PC-3 (cell line): ENCODE measurements around the gene ADCK2. TPM values are rescaled to one million over a fixed set of nuclear protein-coding genes. Genes with fewer than 3 reads are reported as not detected.

Experiments
- ATAC-seq: fragments of 200-7000 bp; cut with Tn5 transposase; 2 replicates; pipeline ENCODE4 v1.9.1; 2020; ENCODE audit warnings: mild to moderate bottlenecking, moderate library complexity
- BruUV-seq: library from RNA; stranded (reverse); fragments of 400-500 nt; replicated peaks from 2 replicates; lab custom pipeline; 2021; lab: Mats Ljungman, UMichigan
- CTCF ChIA-PET: fragments of 300-600 bp; sonication (Branson Sonifier 250); formaldehyde crosslinking; loops from one replicate; lab custom pipeline; 2022; ENCODE audit warnings: antibody characterized with exemption; lab: Charles Lee
- POLR2A ChIA-PET: fragments of 300-600 bp; sonication (Branson Sonifier 250); formaldehyde crosslinking; loops from one replicate; lab custom pipeline; 2022; ENCODE audit warnings: antibody characterized with exemption; ENCODE audit not compliant: unreplicated experiment; lab: Charles Lee
- DNase-seq: peaks from one replicate; pipeline ENCODE4 v3.0.0-alpha.2; 2015
- H2AFZ ChIP-seq: fragments of 300-600 bp; sonication (generic); 2 replicates; pipeline ENCODE4 v1.6.0; 2016; ENCODE audit warnings: antibody characterized with exemption, low read length
- H3F3A ChIP-seq: fragments of 300-600 bp; sonication (generic); one replicate; pipeline ENCODE4 v1.6.0; 2017; ENCODE audit warnings: antibody characterized with exemption, low read length, control low read depth, mild to moderate bottlenecking; ENCODE audit not compliant: unreplicated experiment
- H3K27ac ChIP-seq: fragments of 300-600 bp; sonication (generic); 2 replicates; pipeline ENCODE4 v1.5.1; 2016; ENCODE audit warnings: mild to moderate bottlenecking, low read length
- H3K27me3 ChIP-seq: fragments of 300-600 bp; sonication (generic); 2 replicates; pipeline ENCODE4 v1.6.1; 2016; ENCODE audit warnings: low read length, mixed read lengths
- H3K36me3 ChIP-seq: fragments of 300-600 bp; sonication (generic); 2 replicates; pipeline ENCODE4 v1.6.1; 2016; ENCODE audit warnings: low read depth, mixed run types, low read length, mixed read lengths
- H3K4me1 ChIP-seq: fragments of 300-600 bp; sonication (generic); 2 replicates; pipeline ENCODE4 v1.5.1; 2016; ENCODE audit warnings: low read length; ENCODE audit not compliant: insufficient read depth
- H3K4me2 ChIP-seq: fragments of 300-600 bp; sonication (generic); 2 replicates; pipeline ENCODE4 v1.6.0; 2016; ENCODE audit warnings: low read length
- H3K4me3 ChIP-seq: fragments of 300-600 bp; sonication (generic); 2 replicates; pipeline ENCODE4 v1.5.1; 2016; ENCODE audit warnings: mild to moderate bottlenecking, low read length, mixed read lengths
- H3K79me2 ChIP-seq: fragments of 300-600 bp; sonication (generic); 2 replicates; pipeline ENCODE4 v1.6.1; 2017; ENCODE audit warnings: low read length, mixed read lengths
- H3K9ac ChIP-seq: fragments of 300-600 bp; sonication (generic); 2 replicates; pipeline ENCODE4 v1.6.0; 2016; ENCODE audit warnings: mild to moderate bottlenecking, low read length
- H3K9me2 ChIP-seq: fragments of 300-600 bp; sonication (generic); replicated peaks from 2 replicates; pipeline ENCODE4 v1.6.1; 2016; ENCODE audit warnings: mixed run types, low read length, mixed read lengths
- H3K9me3 ChIP-seq: fragments of 300-600 bp; sonication (generic); 2 replicates; pipeline ENCODE4 v1.6.1; 2016; ENCODE audit warnings: low read length, mixed read lengths
- H4K20me1 ChIP-seq: fragments of 300-600 bp; sonication (generic); 2 replicates; pipeline ENCODE4 v1.6.1; 2016; ENCODE audit warnings: low read length, mixed read lengths
- CTCF ChIP-seq: fragments of 300-600 bp; sonication (generic); conservative IDR thresholded peaks from 2 replicates; pipeline ENCODE4 v1.5.1; 2017; ENCODE audit warnings: antibody characterized with exemption, low read depth, mild to moderate bottlenecking, low read length
- EZH2 ChIP-seq: fragments of 300-600 bp; sonication (generic); IDR thresholded peaks from one replicate; pipeline ENCODE4 v1.6.1; 2017; ENCODE audit warnings: antibody characterized with exemption, mild to moderate bottlenecking, low read length; ENCODE audit not compliant: unreplicated experiment
- EZH2phosphoT487 ChIP-seq: fragments of 300-600 bp; sonication (generic); IDR thresholded peaks from 2 replicates; pipeline ENCODE4 v1.6.1; 2018; ENCODE audit warnings: mild to moderate bottlenecking, antibody characterized with exemption, low read length, borderline replicate concordance
- intact Hi-C: fragments of 100-400 bp; cut with micrococcal nuclease; formaldehyde crosslinking; loops from 2 replicates; pipeline ENCODE4 v1.9.0; 2023
- total RNA-seq: library from RNA; depleted of rRNA; stranded (reverse); fragments of >200 nt; gene quantifications from 2 replicates; pipeline ENCODE4 v1.2.3, GENCODE V29; 2014

ADCK2 gene
- total RNA-seq, 1 experiment from 2014 or later = 29.4 TPM

GRCh38 chr7:140684066-140684950, 11.6 kb downstream of the ADCK2 start:
- no peak overlapping the region for H3K4me3 ChIP-seq
- no peak for DNase-seq
- CTCF ChIA-PET = no interaction called here
- intact Hi-C loops = no loop called here
- H2AFZ ChIP-seq = no peak overlapping the region
- POLR2A ChIA-PET = no interaction called here
- no peaks in the 10 kb centered on the region for H3F3A ChIP-seq
- no peaks in the 10 kb centered on the region for H4K20me1 ChIP-seq
- no peaks in the 10 kb centered on the region; the same call in 1 of the 2 replicates for H3K36me3 ChIP-seq
- H3K9me3 ChIP-seq = no peaks in the 10 kb centered on the region
- H3K4me1 ChIP-seq = no peaks in the 10 kb centered on the region
- no peaks in the 10 kb centered on the region for H3K9me2 ChIP-seq
- H3K27me3 ChIP-seq = no peaks in the 10 kb centered on the region
- TF ChIP-seq EZH2phosphoT487 (no peak), CTCF (no peak), EZH2 (no peak)
- no peak overlapping the region for H3K27ac ChIP-seq
- H3K9ac ChIP-seq = no peak overlapping the region
- no TSS peak for BruUV-seq
- H3K4me2 ChIP-seq = no peak overlapping the region
- H3K79me2 ChIP-seq = no peaks in the 10 kb centered on the region
- no peak for ATAC-seq

- no peak overlapping the region for H3K4me2 ChIP-seq
- H3K27ac ChIP-seq = no peak overlapping the region
- H3K27me3 ChIP-seq = no peaks in the 10 kb centered on the region
- intact Hi-C loops = no loop called here
- no peaks in the 10 kb centered on the region for H3K79me2 ChIP-seq
- H4K20me1 ChIP-seq = no peaks in the 10 kb centered on the region
- POLR2A ChIA-PET = no interaction called here
- H3F3A ChIP-seq = no peaks in the 10 kb centered on the region
- no peak overlapping the region for H3K4me3 ChIP-seq
- no peak for DNase-seq
- ATAC-seq = no peak
- no peak overlapping the region for H2AFZ ChIP-seq
- BruUV-seq = no TSS peak
- CTCF ChIA-PET = no interaction called here
- no peaks in the 10 kb centered on the region for H3K9me3 ChIP-seq
- H3K36me3 ChIP-seq = no peaks in the 10 kb centered on the region; the same call in 1 of the 2 replicates
- H3K4me1 ChIP-seq = no peaks in the 10 kb centered on the region
- no peak for TF ChIP-seq CTCF
- no peak for TF ChIP-seq EZH2
- no peak for TF ChIP-seq EZH2phosphoT487
- H3K9me2 ChIP-seq = no peaks in the 10 kb centered on the region
- H3K9ac ChIP-seq = no peak overlapping the region
Measured at GRCh38 chr7:140685407-140686087, 12.8 kb downstream of the ADCK2 start.

- no peaks in the 10 kb centered on the region for H4K20me1 ChIP-seq
- intact Hi-C loops = no loop called here
- DNase-seq (no peak), ATAC-seq (no peak)
- H3K27me3 ChIP-seq = no peaks in the 10 kb centered on the region
- H3F3A ChIP-seq = no peaks in the 10 kb centered on the region
- TF ChIP-seq CTCF = no peak
- no peak for TF ChIP-seq EZH2phosphoT487
- no peak for TF ChIP-seq EZH2
- no peaks in the 10 kb centered on the region for H3K9me2 ChIP-seq
- H3K36me3 ChIP-seq = no peaks in the 10 kb centered on the region
- no peaks in the 10 kb centered on the region for H3K79me2 ChIP-seq
- H3K27ac ChIP-seq = no peak overlapping the region
- no peak overlapping the region for H3K4me3 ChIP-seq
- H3K9me3 ChIP-seq = no peaks in the 10 kb centered on the region
- ChIA-PET POLR2A (no interaction called here), CTCF (no interaction called here)
- H3K4me2 ChIP-seq = no peak overlapping the region
- H2AFZ ChIP-seq = no peak overlapping the region
- H3K4me1 ChIP-seq = no peaks in the 10 kb centered on the region
- H3K9ac ChIP-seq = no peak overlapping the region
- BruUV-seq = no TSS peak
Measured at GRCh38 chr7:140686921-140687320, 14.2 kb downstream of the ADCK2 start.
